Measurements from ENCODE around the gene RDH12.
"Not testable (repeated sequence)": the region's sequence is repeated elsewhere in the genome, so short reads cannot be mapped to it uniquely, and the experiment has no call there.

DNA sequence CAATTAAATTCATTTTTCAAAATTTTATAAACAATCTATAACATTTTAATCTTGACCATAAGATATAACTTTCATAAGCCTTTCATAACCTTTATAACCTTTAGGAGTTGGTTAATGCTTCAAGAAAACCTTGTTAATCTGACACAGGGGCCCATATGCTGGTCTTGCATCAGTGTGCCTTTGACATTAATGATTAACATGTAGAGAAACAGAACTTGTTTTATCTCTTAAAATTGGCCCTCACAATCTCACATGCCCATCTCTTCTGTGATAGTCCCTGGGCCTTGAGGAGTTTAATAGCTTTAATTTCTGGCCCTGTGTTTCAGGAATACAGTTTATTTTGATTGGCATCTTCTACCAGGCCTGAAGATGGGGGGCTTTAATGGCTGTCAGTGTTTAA lies 7.7 kb downstream of the RDH12 start:
- TF ChIP-seq, protein P1, sequence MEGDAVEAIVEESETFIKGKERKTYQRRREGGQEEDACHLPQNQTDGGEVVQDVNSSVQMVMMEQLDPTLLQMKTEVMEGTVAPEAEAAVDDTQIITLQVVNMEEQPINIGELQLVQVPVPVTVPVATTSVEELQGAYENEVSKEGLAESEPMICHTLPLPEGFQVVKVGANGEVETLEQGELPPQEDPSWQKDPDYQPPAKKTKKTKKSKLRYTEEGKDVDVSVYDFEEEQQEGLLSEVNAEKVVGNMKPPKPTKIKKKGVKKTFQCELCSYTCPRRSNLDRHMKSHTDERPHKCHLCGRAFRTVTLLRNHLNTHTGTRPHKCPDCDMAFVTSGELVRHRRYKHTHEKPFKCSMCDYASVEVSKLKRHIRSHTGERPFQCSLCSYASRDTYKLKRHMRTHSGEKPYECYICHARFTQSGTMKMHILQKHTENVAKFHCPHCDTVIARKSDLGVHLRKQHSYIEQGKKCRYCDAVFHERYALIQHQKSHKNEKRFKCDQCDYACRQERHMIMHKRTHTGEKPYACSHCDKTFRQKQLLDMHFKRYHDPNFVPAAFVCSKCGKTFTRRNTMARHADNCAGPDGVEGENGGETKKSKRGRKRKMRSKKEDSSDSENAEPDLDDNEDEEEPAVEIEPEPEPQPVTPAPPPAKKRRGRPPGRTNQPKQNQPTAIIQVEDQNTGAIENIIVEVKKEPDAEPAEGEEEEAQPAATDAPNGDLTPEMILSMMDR (IDR thresholded peaks at IDR 0.05; ENCODE audit: low read depth, low read length, poor library complexity, severe bottlenecking), result not testable (repeated sequence)
- TF ChIP-seq EZH2phosphoT487 (IDR thresholded peaks at IDR 0.05; ENCODE audit: borderline replicate concordance, low read length), result not testable (repeated sequence)

All from DOHH2 (cell line).